NCI-H69 (cell line): ENCODE data around the gene FHL1.
"Not testable (repeated sequence)": the region's sequence is repeated elsewhere in the genome, so short reads cannot be mapped to it uniquely, and the experiment has no call there.

Experiments used
- DNase-seq: peaks from one replicate; lab custom pipeline; 2025; lab: John Stamatoyannopoulos, UW

FHL1 gene

GRCh38 chrX:136209016-136209738 is 61.8 kb downstream of the FHL1 start:
- DNase-seq: peak; percentile 19

GRCh38 chrX:136209751-136210150 is 62.4 kb downstream of the FHL1 start:
- no peak for DNase-seq

DNA sequence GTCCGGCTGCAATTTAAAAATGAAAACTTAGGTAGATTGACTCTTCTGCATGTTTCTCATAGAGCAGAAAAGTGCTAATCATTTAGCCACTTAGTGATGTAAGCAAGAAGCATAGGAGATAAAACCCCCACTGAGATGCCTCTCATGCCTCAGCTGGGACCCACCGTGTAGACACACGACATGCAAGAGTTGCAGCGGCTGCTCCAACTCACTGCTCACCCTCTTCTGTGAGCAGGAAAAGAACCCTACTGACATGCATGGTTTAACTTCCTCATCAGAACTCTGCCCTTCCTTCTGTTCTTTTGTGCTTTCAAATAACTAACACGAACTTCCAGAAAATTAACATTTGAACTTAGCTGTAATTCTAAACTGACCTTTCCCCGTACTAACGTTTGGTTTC is 62.9 kb downstream of the FHL1 start:
- DNase-seq: no peak

DNA sequence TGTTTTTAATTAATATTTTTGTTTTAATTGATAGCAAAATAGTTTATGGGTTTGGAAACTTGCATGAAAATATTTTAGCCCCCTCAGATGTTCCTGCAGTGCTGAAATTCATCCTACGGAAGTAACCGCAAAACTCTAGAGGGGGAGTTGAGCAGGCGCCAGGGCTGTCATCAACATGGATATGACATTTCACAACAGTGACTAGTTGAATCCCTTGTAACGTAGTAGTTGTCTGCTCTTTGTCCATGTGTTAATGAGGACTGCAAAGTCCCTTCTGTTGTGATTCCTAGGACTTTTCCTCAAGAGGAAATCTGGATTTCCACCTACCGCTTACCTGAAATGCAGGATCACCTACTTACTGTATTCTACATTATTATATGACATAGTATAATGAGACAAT is 63.5 kb downstream of the FHL1 start:
- DNase-seq: no peak

DNA sequence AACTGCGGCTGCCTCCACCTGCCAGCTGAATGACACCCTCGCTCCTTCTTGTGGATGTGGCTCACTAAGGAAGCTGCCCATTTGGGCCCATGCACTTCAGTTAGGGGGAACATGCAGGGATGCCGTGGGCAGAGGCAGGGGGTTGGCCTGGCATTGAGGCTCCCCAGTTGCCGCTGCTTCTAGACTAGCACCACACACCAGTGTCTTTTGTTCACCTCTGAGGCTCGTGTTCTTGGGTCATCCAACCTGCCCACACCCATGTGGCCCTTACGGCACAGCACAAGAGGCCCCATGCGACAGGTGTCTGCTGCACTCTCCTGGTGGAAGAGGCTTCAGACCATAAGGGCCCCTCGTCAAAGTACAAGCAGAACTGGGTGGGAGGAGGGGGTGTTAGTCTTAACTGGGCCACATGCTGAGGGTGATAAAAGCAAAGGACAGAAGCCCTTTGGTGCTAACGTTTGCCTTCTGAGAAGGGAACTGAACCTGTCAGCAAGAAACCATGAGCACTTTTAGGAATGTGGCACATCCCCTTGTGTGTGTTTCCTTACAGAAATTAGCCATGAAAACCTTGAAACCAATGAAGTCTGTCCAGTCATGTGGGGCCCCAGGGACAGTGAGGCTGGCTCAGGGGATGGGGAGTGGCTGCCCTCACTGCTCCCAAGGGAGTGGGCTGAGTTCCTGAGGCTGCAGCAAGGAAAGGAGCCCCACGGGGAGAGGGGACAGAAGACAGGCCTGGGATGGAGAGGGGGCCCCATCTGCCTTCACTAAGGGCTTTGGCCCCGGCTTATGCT is 64.6 kb downstream of the FHL1 start:
- no peak for DNase-seq

GRCh38 chrX:136212557-136213111 is 65.3 kb downstream of the FHL1 start:
- DNase-seq: no peak

- no peak for DNase-seq
Observed at GRCh38 chrX:136214551-136214950, 67.2 kb downstream of the FHL1 start.

- DNase-seq: no peak
Observed at GRCh38 chrX:136215559-136215958, 68.2 kb downstream of the FHL1 start.

DNA sequence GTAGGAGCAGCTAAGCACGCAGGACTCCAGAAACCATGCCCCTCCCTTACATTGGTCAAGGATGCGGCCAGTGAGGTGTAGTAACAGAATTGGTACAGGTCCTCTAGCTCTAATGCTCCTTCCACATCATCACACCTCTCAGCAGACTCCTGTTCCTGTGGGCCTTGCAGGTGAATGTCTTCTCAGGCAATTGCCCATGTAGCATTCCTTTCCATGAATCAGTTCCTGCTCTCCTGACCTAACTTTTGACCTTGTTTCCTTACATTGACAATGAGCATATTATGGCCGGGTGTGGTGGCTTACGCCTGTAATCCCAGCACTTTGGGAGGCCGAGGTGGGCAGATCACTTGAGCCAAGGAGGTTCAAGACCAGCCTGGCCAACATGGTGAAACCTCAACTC is 72.6 kb downstream of the FHL1 start:
- no peak for DNase-seq

DNA sequence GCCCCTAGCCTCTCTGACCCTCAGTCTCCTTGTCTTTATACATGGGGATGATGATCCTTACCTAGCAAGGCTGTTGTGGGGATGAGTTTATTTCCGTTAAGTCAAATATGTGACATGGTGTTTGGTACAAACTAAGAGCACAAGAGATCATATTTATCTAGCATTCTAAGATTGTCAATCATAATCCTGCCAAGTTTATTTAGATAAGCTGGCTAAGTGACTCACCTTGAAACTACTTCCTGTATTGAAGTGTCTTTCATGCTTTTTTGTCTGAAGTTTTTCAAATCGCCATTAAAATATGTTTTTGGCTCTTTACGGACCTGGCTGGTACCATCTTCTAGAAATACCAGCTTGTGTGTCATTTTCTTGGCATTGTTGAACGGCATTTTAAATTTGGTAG is 73.2 kb downstream of the FHL1 start:
- DNase-seq: no peak

GRCh38 chrX:136220951-136221350 is 73.6 kb downstream of the FHL1 start:
- no peak for DNase-seq

GRCh38 chrX:136221851-136222513 is 74.6 kb downstream of the FHL1 start:
- DNase-seq: no peak

DNA sequence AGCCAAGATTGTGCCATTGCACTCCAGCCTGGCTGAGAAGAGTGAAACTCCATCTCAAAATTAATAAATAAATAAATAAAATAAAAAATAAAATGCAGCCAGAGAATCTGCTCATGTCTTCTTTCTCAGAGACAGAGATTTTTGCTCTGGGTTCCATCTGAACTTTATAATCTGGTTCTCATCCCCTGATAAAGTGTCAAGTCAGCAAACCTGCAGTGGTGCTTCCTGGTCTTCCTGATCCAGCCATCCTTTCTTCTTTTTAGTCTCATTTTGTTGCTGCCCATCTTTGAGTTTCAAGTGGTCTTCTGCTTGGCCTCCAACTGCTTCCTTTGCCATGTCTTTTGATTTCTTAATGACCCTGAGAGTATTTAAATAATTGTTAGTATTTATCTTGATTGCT is 79.7 kb downstream of the FHL1 start:
- no peak for DNase-seq

DNA sequence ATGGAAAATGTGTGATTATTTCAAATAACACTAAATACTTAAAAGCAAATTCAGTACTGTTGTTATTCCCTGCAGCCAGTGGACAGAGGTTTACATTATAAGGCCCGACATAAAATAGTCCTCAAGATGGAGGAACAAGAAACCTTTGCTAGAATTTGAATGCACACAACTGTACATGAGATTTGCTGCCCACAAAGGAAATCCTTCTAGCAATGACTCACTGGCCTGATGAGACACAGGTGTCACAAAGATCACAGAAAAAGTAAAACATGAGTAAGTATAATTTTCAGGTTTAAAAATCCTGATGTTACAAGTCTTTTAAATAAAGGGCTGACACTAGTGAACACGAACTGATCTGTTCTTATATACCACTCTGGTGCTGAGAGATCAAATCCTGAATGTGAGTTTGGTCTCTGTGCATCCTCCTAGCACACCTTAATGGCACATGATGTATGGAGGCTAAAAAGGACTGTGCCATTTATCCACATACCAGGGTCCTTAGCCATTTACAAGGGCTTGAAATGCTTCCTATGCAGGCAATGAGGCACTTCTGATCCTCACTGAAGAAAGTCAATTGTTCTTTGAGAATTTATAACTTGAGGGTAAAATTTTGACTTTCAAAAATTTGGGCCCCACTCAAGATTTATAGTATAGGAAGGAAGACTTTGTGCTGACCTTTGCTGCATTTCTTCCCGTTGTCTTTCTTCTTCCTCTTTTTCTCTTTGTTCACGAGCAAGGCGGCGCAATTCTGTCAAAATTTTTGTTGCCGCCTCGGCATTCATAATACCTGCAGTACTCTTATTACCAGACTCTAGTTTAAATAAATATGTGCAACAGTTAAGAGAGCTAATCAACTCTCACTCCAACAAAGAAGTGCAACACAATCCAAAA is 80.9 kb downstream of the FHL1 start:
- no peak for DNase-seq

GRCh38 chrX:136228839-136229207 is 81.5 kb downstream of the FHL1 start:
- no peak for DNase-seq

DNA sequence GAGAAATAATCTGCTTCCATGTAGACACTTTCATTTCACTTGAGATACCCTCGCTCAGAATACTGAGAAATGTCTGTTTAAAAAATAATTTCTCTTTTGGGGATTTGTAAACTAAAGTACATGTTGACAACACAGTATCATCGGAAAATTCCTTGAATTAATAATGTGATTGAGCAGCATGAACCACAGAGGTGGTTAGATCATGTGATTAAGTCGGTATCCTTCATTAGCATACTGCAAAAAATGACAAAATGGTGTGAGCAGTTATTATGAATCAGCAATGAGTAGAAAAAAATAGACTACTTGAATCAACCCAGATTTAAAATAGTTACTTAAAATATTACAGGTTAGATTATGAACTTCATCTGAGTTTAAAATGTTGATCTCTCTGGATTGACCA is 89.7 kb downstream of the FHL1 start:
- DNase-seq: no peak

DNA sequence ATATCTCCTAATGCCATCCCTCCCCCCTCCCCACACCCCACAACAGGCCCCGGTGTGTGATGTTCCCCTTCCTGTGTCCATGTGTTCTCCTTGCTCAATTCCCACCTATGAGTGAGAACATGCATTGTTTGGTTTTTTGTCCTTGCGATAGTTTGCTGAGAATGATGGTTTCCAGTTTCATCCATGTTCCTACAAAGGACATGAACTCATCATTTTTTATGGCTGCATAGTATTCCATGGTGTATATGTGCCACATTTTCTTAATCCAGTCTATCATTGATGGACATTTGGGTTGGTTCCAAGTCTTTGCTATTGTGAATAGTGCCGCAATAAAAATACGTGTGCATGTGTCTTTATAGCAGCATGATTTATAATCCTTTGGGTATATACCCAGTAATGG is 90.5 kb downstream of the FHL1 start:
- not testable (repeated sequence) for DNase-seq

DNA sequence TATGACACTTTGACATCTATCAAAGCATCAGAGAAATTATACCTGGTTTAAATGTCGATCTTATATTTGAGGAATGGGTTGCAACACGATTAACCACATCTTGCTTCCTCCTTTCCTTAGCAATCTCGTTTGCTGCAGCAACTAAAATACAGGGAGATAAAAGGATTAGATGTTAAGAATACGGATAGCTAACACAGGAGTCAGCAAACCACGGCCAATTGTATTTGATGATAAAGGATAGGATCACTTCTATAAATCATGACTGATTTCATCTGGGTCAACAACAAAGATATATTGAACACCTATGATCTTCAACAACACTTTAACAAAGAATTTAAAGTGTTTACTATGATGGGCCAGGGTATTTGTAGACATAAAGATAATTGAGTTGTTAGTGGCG is 98.9 kb downstream of the FHL1 start:
- no peak for DNase-seq

DNA sequence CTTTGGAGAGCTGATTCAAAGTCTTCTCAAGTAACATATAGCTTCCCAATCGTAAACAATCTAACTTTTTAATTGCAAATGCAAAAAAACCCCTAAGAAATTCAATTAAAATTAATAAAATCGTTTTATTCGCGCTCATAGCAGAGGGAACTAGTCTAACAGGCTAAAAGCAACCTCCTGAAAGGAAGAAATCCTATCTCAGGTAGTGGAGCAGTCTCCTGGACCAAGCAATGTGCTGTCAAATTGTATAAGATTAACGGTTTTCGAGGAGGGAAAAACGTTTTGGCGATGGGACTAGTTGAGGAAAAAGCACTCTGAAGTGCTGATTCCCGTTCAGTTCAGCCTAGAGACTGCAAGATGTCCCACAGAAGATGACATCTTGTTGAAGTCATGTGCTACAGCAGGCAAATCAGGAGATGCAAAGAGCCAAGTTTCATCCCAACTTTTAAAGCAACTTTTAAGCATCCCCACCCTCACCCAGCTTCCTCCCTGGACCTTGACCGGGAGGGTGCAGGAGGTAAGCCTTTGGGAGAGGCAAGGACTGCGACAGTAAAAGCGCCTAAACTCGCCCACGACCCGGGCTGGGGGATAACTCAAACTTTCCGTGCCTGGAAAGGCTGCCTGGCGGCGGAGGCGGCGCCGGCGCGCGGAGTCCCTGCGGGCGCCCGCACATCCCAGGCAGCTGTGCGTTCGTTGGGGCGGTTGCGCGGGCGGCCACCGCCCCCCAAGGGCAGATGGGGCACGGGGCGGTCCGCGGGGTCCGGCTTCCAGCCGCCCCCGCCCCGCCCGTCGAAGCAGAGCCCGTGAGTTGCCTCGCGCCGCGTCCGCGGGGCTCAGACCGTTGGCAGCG is 103.1 kb downstream of the FHL1 start:
- DNase-seq: no peak

GRCh38 chrX:136251041-136251991 is 104.0 kb downstream of the FHL1 start, which contains the start of gene MAP7D3:
TSS of gene MAP7D3 (minus strand) at chrX:136251400. CDS start at chrX:136251358, 42 bp downstream.
- DNase-seq: peak; percentile 84
